Measurements from ENCODE around the gene PRKN.

Gene PRKN

GRCh38 chr6:162237331-162237730 is 490.2 kb downstream of the PRKN start:
- no peaks in the 10 kb centered on the region for H4K20me1 ChIP-seq (ENCODE audit: insufficient read depth, low read length)
- H3K4me1 ChIP-seq (ENCODE audit: low read length), result no peaks in the 10 kb centered on the region
- no peak overlapping the region for H3K9ac ChIP-seq (ENCODE audit: low read length)
- no peak overlapping the region for H3K27ac ChIP-seq (ENCODE audit: low read length)
- H3K9me3 ChIP-seq (ENCODE audit: insufficient read depth, low read length), result no peaks in the 10 kb centered on the region
- no peak for TF ChIP-seq EZH2phosphoT487 (IDR thresholded peaks at IDR 0.05; ENCODE audit: low read depth)
- TF ChIP-seq, protein P1, sequence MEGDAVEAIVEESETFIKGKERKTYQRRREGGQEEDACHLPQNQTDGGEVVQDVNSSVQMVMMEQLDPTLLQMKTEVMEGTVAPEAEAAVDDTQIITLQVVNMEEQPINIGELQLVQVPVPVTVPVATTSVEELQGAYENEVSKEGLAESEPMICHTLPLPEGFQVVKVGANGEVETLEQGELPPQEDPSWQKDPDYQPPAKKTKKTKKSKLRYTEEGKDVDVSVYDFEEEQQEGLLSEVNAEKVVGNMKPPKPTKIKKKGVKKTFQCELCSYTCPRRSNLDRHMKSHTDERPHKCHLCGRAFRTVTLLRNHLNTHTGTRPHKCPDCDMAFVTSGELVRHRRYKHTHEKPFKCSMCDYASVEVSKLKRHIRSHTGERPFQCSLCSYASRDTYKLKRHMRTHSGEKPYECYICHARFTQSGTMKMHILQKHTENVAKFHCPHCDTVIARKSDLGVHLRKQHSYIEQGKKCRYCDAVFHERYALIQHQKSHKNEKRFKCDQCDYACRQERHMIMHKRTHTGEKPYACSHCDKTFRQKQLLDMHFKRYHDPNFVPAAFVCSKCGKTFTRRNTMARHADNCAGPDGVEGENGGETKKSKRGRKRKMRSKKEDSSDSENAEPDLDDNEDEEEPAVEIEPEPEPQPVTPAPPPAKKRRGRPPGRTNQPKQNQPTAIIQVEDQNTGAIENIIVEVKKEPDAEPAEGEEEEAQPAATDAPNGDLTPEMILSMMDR (IDR thresholded peaks at IDR 0.05; ENCODE audit: low read depth, low read length), result no peak
- no peak overlapping the region for H3K4me3 ChIP-seq (ENCODE audit: low read length)
- H3K4me2 ChIP-seq (ENCODE audit: low read length), result no peak overlapping the region
- no peaks in the 10 kb centered on the region for H3K79me2 ChIP-seq (ENCODE audit: low read length)
- H3K36me3 ChIP-seq (replicated peaks; ENCODE audit: low read depth, low read length), result no peaks in the 10 kb centered on the region
- H3K27me3 ChIP-seq (ENCODE audit: low read depth, low read length), result no peaks in the 10 kb centered on the region
- no peak overlapping the region for H2AFZ ChIP-seq (ENCODE audit: low read depth, low read length)

DNA sequence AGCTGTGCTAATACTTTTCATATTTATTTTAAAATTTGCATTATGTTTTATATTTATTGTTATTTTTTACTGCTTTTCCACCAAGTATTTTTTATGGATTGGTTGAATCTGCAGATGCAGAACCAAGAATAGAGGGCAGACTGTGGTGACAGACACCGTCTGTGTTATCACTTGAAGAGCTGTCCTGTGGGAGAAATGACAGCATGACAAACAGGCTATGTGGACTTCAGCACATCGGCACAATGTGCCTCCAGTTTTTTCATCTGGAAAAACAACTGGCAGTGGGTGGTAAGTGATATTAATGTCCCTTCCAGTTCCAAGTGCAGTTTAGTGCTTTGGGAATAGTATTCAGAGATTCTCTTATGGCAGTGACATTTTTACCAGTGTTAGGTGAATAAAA is 492.9 kb downstream of the PRKN start:
- Histone ChIP-seq H4K20me1 (ENCODE audit: insufficient read depth, low read length) (no peaks in the 10 kb centered on the region), H3K79me2 (ENCODE audit: low read length) (no peaks in the 10 kb centered on the region), H3K4me1 (ENCODE audit: low read length) (no peaks in the 10 kb centered on the region), H3K27me3 (ENCODE audit: low read depth, low read length) (no peaks in the 10 kb centered on the region), H3K4me3 (ENCODE audit: low read length) (no peak overlapping the region), H3K9me3 (ENCODE audit: insufficient read depth, low read length) (no peaks in the 10 kb centered on the region), H3K27ac (ENCODE audit: low read length) (no peak overlapping the region), H3K9ac (ENCODE audit: low read length) (no peak overlapping the region), H3K4me2 (ENCODE audit: low read length) (no peak overlapping the region), H2AFZ (ENCODE audit: low read depth, low read length) (no peak overlapping the region), H3K36me3 (replicated peaks; ENCODE audit: low read depth, low read length) (no peaks in the 10 kb centered on the region)
- TF ChIP-seq, protein P1 (IDR thresholded peaks at IDR 0.05; ENCODE audit: low read depth, low read length), result no peak
- no peak for TF ChIP-seq EZH2phosphoT487 (IDR thresholded peaks at IDR 0.05; ENCODE audit: low read depth)

DNA sequence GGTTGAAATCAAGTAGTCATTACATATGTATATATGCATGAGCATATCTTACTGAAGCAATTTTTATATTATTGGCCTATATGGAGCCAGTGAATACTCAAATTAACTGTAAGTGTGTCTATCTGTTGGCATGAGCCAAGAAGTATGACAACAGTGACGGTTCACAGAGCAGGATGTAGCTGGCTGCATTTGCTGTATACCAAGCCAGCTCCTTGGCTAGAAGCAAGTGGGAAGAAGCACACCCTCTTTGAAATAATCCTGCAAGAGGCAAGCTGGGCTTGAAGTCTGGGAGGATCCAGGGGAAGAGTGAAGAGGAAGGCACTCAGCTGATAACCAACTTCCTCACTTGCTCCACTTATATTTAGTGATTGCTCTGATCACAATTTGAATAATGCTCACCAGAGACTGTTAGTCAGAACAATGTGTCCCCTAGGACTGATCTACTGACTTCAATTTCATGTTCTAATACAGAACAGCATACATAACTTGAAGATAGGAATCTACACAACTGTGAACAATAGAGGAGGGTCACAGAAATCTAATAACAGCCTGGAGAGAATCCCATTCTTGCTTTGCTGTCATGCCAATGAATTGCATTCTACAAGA is 497.3 kb downstream of the PRKN start:
- no peak overlapping the region for H3K27ac ChIP-seq (ENCODE audit: low read length)
- no peak for TF ChIP-seq EZH2phosphoT487 (IDR thresholded peaks at IDR 0.05; ENCODE audit: low read depth)
- TF ChIP-seq, protein P1 (IDR thresholded peaks at IDR 0.05; ENCODE audit: low read depth, low read length), result no peak
- no peaks in the 10 kb centered on the region for H3K79me2 ChIP-seq (ENCODE audit: low read length)
- no peaks in the 10 kb centered on the region for H4K20me1 ChIP-seq (ENCODE audit: insufficient read depth, low read length)
- H3K36me3 ChIP-seq (replicated peaks; ENCODE audit: low read depth, low read length), result no peaks in the 10 kb centered on the region
- no peak overlapping the region for H3K9ac ChIP-seq (ENCODE audit: low read length)
- H3K9me3 ChIP-seq (ENCODE audit: insufficient read depth, low read length), result no peaks in the 10 kb centered on the region
- no peak overlapping the region for H2AFZ ChIP-seq (ENCODE audit: low read depth, low read length)
- no peak overlapping the region for H3K4me3 ChIP-seq (ENCODE audit: low read length)
- no peak overlapping the region for H3K4me2 ChIP-seq (ENCODE audit: low read length)
- no peaks in the 10 kb centered on the region for H3K4me1 ChIP-seq (ENCODE audit: low read length)
- H3K27me3 ChIP-seq (ENCODE audit: low read depth, low read length), result no peaks in the 10 kb centered on the region

DNA sequence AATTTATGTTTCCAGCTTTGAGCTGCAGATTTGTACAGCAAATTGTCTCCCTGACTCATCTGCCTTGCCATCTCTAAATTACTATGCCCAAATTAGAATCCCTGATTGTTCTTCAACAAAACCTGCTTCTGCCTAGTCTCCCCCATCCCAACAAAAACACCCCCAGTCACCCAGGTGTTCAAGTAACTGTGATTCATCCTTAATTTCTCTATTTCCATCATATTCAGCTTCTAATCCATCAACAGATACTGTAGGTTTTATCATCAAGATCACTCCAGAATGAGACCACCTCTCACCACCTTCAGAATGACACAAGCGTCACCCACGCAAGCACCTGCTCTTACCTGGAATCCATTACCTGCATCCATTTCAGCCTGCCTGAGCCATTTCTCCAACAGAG is 498.5 kb downstream of the PRKN start:
- Histone ChIP-seq H3K27ac (ENCODE audit: low read length) (no peak overlapping the region), H2AFZ (ENCODE audit: low read depth, low read length) (no peak overlapping the region), H3K4me1 (ENCODE audit: low read length) (no peaks in the 10 kb centered on the region), H4K20me1 (ENCODE audit: insufficient read depth, low read length) (no peaks in the 10 kb centered on the region), H3K27me3 (ENCODE audit: low read depth, low read length) (no peaks in the 10 kb centered on the region), H3K9ac (ENCODE audit: low read length) (no peak overlapping the region), H3K36me3 (replicated peaks; ENCODE audit: low read depth, low read length) (no peaks in the 10 kb centered on the region), H3K79me2 (ENCODE audit: low read length) (no peaks in the 10 kb centered on the region), H3K9me3 (ENCODE audit: insufficient read depth, low read length) (no peaks in the 10 kb centered on the region), H3K4me3 (ENCODE audit: low read length) (no peak overlapping the region), H3K4me2 (ENCODE audit: low read length) (no peak overlapping the region)
- TF ChIP-seq, protein P1 (IDR thresholded peaks at IDR 0.05; ENCODE audit: low read depth, low read length), result no peak
- no peak for TF ChIP-seq EZH2phosphoT487 (IDR thresholded peaks at IDR 0.05; ENCODE audit: low read depth)

Measured in OCI-LY3 (cell line).